DND-41 (cell line): ENCODE measurements around the gene SFXN5.

Experiments
- ATAC-seq: fragments of 200-7000 bp; cut with Tn5 transposase; 3 replicates; pipeline ENCODE4 v1.9.1; 2021; ENCODE audit warnings: low read depth; ENCODE audit not compliant: insufficient read depth
- DNase-seq: peaks from one replicate; pipeline ENCODE4 v3.0.0-alpha.2; 2020
- H2AFZ ChIP-seq: 2 replicates; pipeline ENCODE4 v1.6.0; 2012; ENCODE audit warnings: low read depth, low read length
- H3K27ac ChIP-seq: 2 replicates; pipeline ENCODE4 v1.5.1; 2012; ENCODE audit warnings: low read length, inconsistent platforms
- H3K27me3 ChIP-seq: fragments of 200-600 bp; sonication (generic); 2 replicates; pipeline ENCODE4 v1.6.0; 2012; ENCODE audit warnings: low read length, mild to moderate bottlenecking, inconsistent platforms; ENCODE audit not compliant: insufficient read depth, poor library complexity
- H3K36me3 ChIP-seq: 2 replicates; pipeline ENCODE4 v1.5.1; 2012; ENCODE audit warnings: low read length, inconsistent platforms; ENCODE audit not compliant: insufficient read depth
- H3K4me1 ChIP-seq: 2 replicates; pipeline ENCODE4 v1.5.1; 2012; ENCODE audit warnings: mild to moderate bottlenecking, low read length; ENCODE audit not compliant: insufficient read depth
- H3K4me2 ChIP-seq: 2 replicates; pipeline ENCODE4 v1.6.0; 2012; ENCODE audit warnings: mild to moderate bottlenecking, moderate library complexity, low read length, inconsistent platforms; ENCODE audit not compliant: insufficient read depth
- H3K4me3 ChIP-seq, 2 experiments: fragments of 200-600 bp in 1 of 2; shearing (Covaris generic) in 1 of 2; 2 replicates each; pipeline ENCODE4 v1.5.1; 2012 to 2016; ENCODE audit warnings: inconsistent platforms in 2 of 2, low read length in 2 of 2, mild to moderate bottlenecking in 2 of 2, low read depth in 1 of 2, moderate library complexity in 1 of 2
- H3K79me2 ChIP-seq: 2 replicates; pipeline ENCODE4 v1.6.0; 2012; ENCODE audit warnings: low read length, inconsistent platforms; ENCODE audit not compliant: insufficient read depth
- H3K9ac ChIP-seq: 2 replicates; pipeline ENCODE4 v1.6.0; 2012; ENCODE audit warnings: low read depth, mild to moderate bottlenecking, inconsistent platforms, low read length, moderate library complexity
- H3K9me3 ChIP-seq: 2 replicates; pipeline ENCODE4 v1.5.1; 2012; ENCODE audit warnings: low read length, moderate library complexity, mild to moderate bottlenecking, inconsistent platforms; ENCODE audit not compliant: insufficient read depth, severe bottlenecking
- H4K20me1 ChIP-seq: 2 replicates; pipeline ENCODE4 v1.6.0; 2012; ENCODE audit warnings: low read length; ENCODE audit not compliant: insufficient read depth
- CTCF ChIP-seq: IDR thresholded peaks from 2 replicates; pipeline ENCODE4 v1.5.1; 2012; ENCODE audit warnings: borderline replicate concordance, low read length, moderate library complexity, mild to moderate bottlenecking; ENCODE audit not compliant: poor library complexity, severe bottlenecking; ENCODE audit errors: extremely low read depth
- EZH2 ChIP-seq: IDR thresholded peaks from 3 replicates; pipeline ENCODE4 v1.6.1; 2012; ENCODE audit warnings: borderline replicate concordance, low read depth, mild to moderate bottlenecking, moderate library complexity, low read length, inconsistent platforms; ENCODE audit not compliant: severe bottlenecking

SFXN5 gene

GRCh38 chr2:72951303-72952095 lies 120.0 kb downstream of the SFXN5 start:
- Histone ChIP-seq H3K9ac (no peak overlapping the region), H3K4me2 (no peak overlapping the region), H3K36me3 (no peaks in the 10 kb centered on the region), H3K27ac (no peak overlapping the region), H4K20me1 (no peaks in the 10 kb centered on the region), H3K79me2 (no peaks in the 10 kb centered on the region), H3K4me1 (no peaks in the 10 kb centered on the region), H3K9me3 (no peaks in the 10 kb centered on the region), H3K27me3 (no peaks in the 10 kb centered on the region), H3K4me3 (no peak overlapping the region), H2AFZ (no peak overlapping the region)
- TF ChIP-seq CTCF (no peak), EZH2 (no peak)
- no peak for ATAC-seq
- DNase-seq = no peak

GRCh38 chr2:72950558-72951255 lies 120.8 kb downstream of the SFXN5 start:
- Histone ChIP-seq H2AFZ (no peak overlapping the region), H3K27me3 (no peaks in the 10 kb centered on the region), H3K9ac (no peak overlapping the region), H3K27ac (no peak overlapping the region), H3K4me2 (no peak overlapping the region), H4K20me1 (no peaks in the 10 kb centered on the region), H3K36me3 (no peaks in the 10 kb centered on the region), H3K4me3 (no peak overlapping the region), H3K9me3 (no peaks in the 10 kb centered on the region), H3K4me1 (no peaks in the 10 kb centered on the region), H3K79me2 (no peaks in the 10 kb centered on the region)
- no peak for ATAC-seq
- no peak for DNase-seq
- no peak for TF ChIP-seq CTCF
- TF ChIP-seq EZH2 = no peak

GRCh38 chr2:72949642-72950041 lies 121.9 kb downstream of the SFXN5 start:
- no peaks in the 10 kb centered on the region for H4K20me1 ChIP-seq
- no peak for ATAC-seq
- no peak for DNase-seq

More at GRCh38 chr2:72949642-72950041, 121.9 kb downstream of the SFXN5 start:
- H3K27ac ChIP-seq = no peak overlapping the region
- H3K9ac ChIP-seq = no peak overlapping the region
- H3K9me3 ChIP-seq = no peaks in the 10 kb centered on the region
- no peaks in the 10 kb centered on the region for H3K4me1 ChIP-seq
- no peak overlapping the region for H3K4me3 ChIP-seq
- no peak for TF ChIP-seq CTCF
- TF ChIP-seq EZH2 = no peak
- H2AFZ ChIP-seq = no peak overlapping the region
- H3K79me2 ChIP-seq = no peaks in the 10 kb centered on the region
- no peaks in the 10 kb centered on the region for H3K27me3 ChIP-seq
- no peaks in the 10 kb centered on the region for H3K36me3 ChIP-seq
- H3K4me2 ChIP-seq = no peak overlapping the region
